HEK293T (cell line): Measurements from ENCODE around the gene SKAP1.

Source experiments
- ELF4 ChIP-seq: fragments of 450-650 bp; IDR thresholded peaks from 2 replicates; pipeline ENCODE4 v1.6.1; 2017; ENCODE audit warnings: antibody characterized with exemption
- FOXA1 ChIP-seq: fragments of 450-650 bp; IDR thresholded peaks from 2 replicates; pipeline ENCODE4 v1.6.1; 2016; ENCODE audit warnings: mild to moderate bottlenecking
- FOXM1 ChIP-seq: fragments of 450-650 bp; IDR thresholded peaks from 2 replicates; pipeline ENCODE4 v1.6.1; 2017; ENCODE audit warnings: mild to moderate bottlenecking, borderline replicate concordance
- HDGF ChIP-seq: fragments of 450-650 bp; IDR thresholded peaks from 2 replicates; pipeline ENCODE4 v1.6.1; 2017; ENCODE audit warnings: antibody characterized with exemption, borderline replicate concordance
- L3MBTL2 ChIP-seq: fragments of 450-650 bp; conservative IDR thresholded peaks from 2 replicates; pipeline ENCODE4 v1.6.1; 2016; ENCODE audit warnings: mild to moderate bottlenecking
- NFRKB ChIP-seq: fragments of 450-650 bp; IDR thresholded peaks from 2 replicates; pipeline ENCODE4 v1.6.1; 2016; ENCODE audit warnings: mild to moderate bottlenecking, moderate library complexity
- SP1 ChIP-seq: fragments of 450-650 bp; IDR thresholded peaks from 2 replicates; pipeline ENCODE4 v1.6.1; 2017
- SUZ12 ChIP-seq: fragments of 450-650 bp; IDR thresholded peaks from 2 replicates; pipeline ENCODE4 v1.6.1; 2016; ENCODE audit warnings: mild to moderate bottlenecking
- TARDBP ChIP-seq: fragments of 450-650 bp; IDR thresholded peaks from 2 replicates; pipeline ENCODE4 v1.6.1; 2016

GRCh38 chr17:48443712-48444111 lies 13.7 kb upstream of the SKAP1 start:
- TF ChIP-seq SUZ12 (no peak), L3MBTL2 (no peak), FOXA1 (no peak), SP1 (no peak), HDGF (no peak), FOXM1 (no peak), TARDBP (no peak), ELF4 (no peak), NFRKB (no peak)
